WTC11 (cell line): ENCODE measurements around the gene SPATC1L.
A peak's percentile ranks its signal among the peaks of the same experiment; 100 is the strongest.

Experiments
- ATF3 ChIP-seq: sonication (generic); formaldehyde crosslinking; conservative IDR thresholded peaks from 2 replicates; pipeline ENCODE4 v1.8.1; 2022; ENCODE audit warnings: mild to moderate bottlenecking, missing genetic modification reagents
- CTCF ChIP-seq: fragments of 200-600 bp; IDR thresholded peaks from 2 replicates; pipeline ENCODE4 v1.8.0; 2022; ENCODE audit warnings: antibody characterized with exemption
- EMX1 ChIP-seq: fragments of 250-450 bp; sonication (Bioruptor Pico); IDR thresholded peaks from 2 replicates; pipeline ENCODE4 v1.8.0; 2021; ENCODE audit warnings: mild to moderate bottlenecking
- FOXP4 ChIP-seq: sonication (generic); formaldehyde crosslinking; IDR thresholded peaks from 2 replicates; pipeline ENCODE4 v1.8.0; 2022; ENCODE audit warnings: mild to moderate bottlenecking, missing genetic modification reagents
- GABPB1 ChIP-seq: sonication (generic); formaldehyde crosslinking; IDR thresholded peaks from 2 replicates; pipeline ENCODE4 v1.8.1; 2023; ENCODE audit warnings: mild to moderate bottlenecking, missing genetic modification reagents
- GTF2I ChIP-seq: fragments of 250-450 bp; sonication (Bioruptor Pico); conservative IDR thresholded peaks from 2 replicates; pipeline ENCODE4 v1.4.0; 2021; ENCODE audit warnings: mild to moderate bottlenecking
- JAZF1 ChIP-seq: fragments of 250-450 bp; sonication (Bioruptor Pico); IDR thresholded peaks from 2 replicates; pipeline ENCODE4 v1.9.0; 2021; ENCODE audit warnings: moderate library complexity, mild to moderate bottlenecking, inconsistent platforms
- JUN ChIP-seq: sonication (generic); formaldehyde crosslinking; IDR thresholded peaks from 2 replicates; pipeline ENCODE4 v1.8.0; 2023; ENCODE audit warnings: mild to moderate bottlenecking, missing genetic modification reagents
- NR3C1 ChIP-seq: sonication (generic); formaldehyde crosslinking; conservative IDR thresholded peaks from 2 replicates; pipeline ENCODE4 v1.8.1; 2023; ENCODE audit warnings: low read depth, mild to moderate bottlenecking, missing genetic modification reagents
- USF2 ChIP-seq: sonication (generic); formaldehyde crosslinking; IDR thresholded peaks from 2 replicates; pipeline ENCODE4 v1.8.1; 2023; ENCODE audit warnings: mild to moderate bottlenecking, missing genetic modification reagents, moderate library complexity
- ZBTB21 ChIP-seq: sonication (generic); formaldehyde crosslinking; IDR thresholded peaks from 2 replicates; pipeline ENCODE4 v1.8.1; 2023; ENCODE audit warnings: mild to moderate bottlenecking, missing genetic modification reagents, borderline replicate concordance
- ZNF281 ChIP-seq: sonication (generic); formaldehyde crosslinking; IDR thresholded peaks from 2 replicates; pipeline ENCODE4 v1.8.0; 2023; ENCODE audit warnings: mild to moderate bottlenecking, missing genetic modification reagents

GRCh38 chr21:46228345-46229051, 44.2 kb upstream of the SPATC1L start, which contains the start of gene LSS:
- no peak for TF ChIP-seq CTCF
- TF ChIP-seq ZNF281, result peak; percentile 73
- no peak for TF ChIP-seq ATF3 (CRISPR knock-in tag)
- no peak for TF ChIP-seq EMX1 (CRISPR knock-in tag)
- peak; percentile 76 for TF ChIP-seq FOXP4
- TF ChIP-seq GTF2I (CRISPR knock-in tag), result no peak
- peak; percentile 80 for TF ChIP-seq USF2
- no peak for TF ChIP-seq JUN (CRISPR knock-in tag)
- no peak for TF ChIP-seq NR3C1 (CRISPR knock-in tag)
- no peak for TF ChIP-seq ZBTB21 (CRISPR knock-in tag)
- 0 out of 2 replicates have a peak, but pooled peaks have one; percentile 20 for TF ChIP-seq GABPB1 (CRISPR knock-in tag)
- no peak for TF ChIP-seq JAZF1
